ENCODE measurements around the gene EFCAB11. TPM values are rescaled to one million over a fixed set of nuclear protein-coding genes. Genes with fewer than 3 reads are reported as not detected.

Gene EFCAB11
- total RNA-seq, 4 donors from 2014 or later, result 2.9 to 5.0 (median 4.1) TPM

- DNase-seq (ENCODE audit: low spot score), result no peak
- no peak for ATAC-seq (ENCODE audit: low FRiP score)
- TF ChIP-seq CTCF (IDR thresholded peaks at IDR 0.05), result no peak
Observed at GRCh38 chr14:89845346-89845745, 109.2 kb downstream of the EFCAB11 start.

- DNase-seq (ENCODE audit: low spot score) (no peak), ATAC-seq (ENCODE audit: low FRiP score) (no peak)
- TF ChIP-seq CTCF (IDR thresholded peaks at IDR 0.05), result no peak
Observed at GRCh38 chr14:89844508-89844907, 110.0 kb downstream of the EFCAB11 start.

GRCh38 chr14:89842837-89843236, 111.7 kb downstream of the EFCAB11 start:
- no peak for ATAC-seq (ENCODE audit: low FRiP score)
- no peak for TF ChIP-seq CTCF (IDR thresholded peaks at IDR 0.05)

GRCh38 chr14:89841851-89842250, 112.7 kb downstream of the EFCAB11 start:
- no peak for ATAC-seq (ENCODE audit: low FRiP score)
- TF ChIP-seq CTCF (IDR thresholded peaks at IDR 0.05), result no peak
- DNase-seq (ENCODE audit: low spot score), result no peak

More at GRCh38 chr14:89842837-89843236, 111.7 kb downstream of the EFCAB11 start:
- DNase-seq (ENCODE audit: low spot score), result no peak

GRCh38 chr14:89836830-89837469, 117.6 kb downstream of the EFCAB11 start:
- TF ChIP-seq CTCF (IDR thresholded peaks at IDR 0.05), result no peak
- DNase-seq (ENCODE audit: low spot score) (no peak), ATAC-seq (ENCODE audit: low FRiP score) (no peak)

GRCh38 chr14:89833661-89834060, 120.9 kb downstream of the EFCAB11 start:
- DNase-seq (ENCODE audit: low spot score), result no peak
- no peak for TF ChIP-seq CTCF (IDR thresholded peaks at IDR 0.05)
- ATAC-seq (ENCODE audit: low FRiP score), result no peak

- no peak for TF ChIP-seq CTCF (IDR thresholded peaks at IDR 0.05)
- DNase-seq (ENCODE audit: low spot score) (no peak), ATAC-seq (ENCODE audit: low FRiP score) (peak; percentile 44)
Observed at GRCh38 chr14:89833120-89833532, 121.4 kb downstream of the EFCAB11 start.
